Progenitor cell of endocrine pancreas (in vitro differentiated cells): ENCODE measurements around the gene ECSCR. TPM values are rescaled to one million over a fixed set of nuclear protein-coding genes. Genes with fewer than 3 reads are reported as not detected.

ENCODE experiments used
- DNase-seq: peaks from one replicate; pipeline ENCODE4 v3.0.0; 2021; ENCODE audit warnings: low spot score; ENCODE audit not compliant: unreplicated experiment
- H3K27ac Mint-ChIP-seq: 2 replicates; pipeline ENCODE4 v1.8.0; 2021; ENCODE audit warnings: mild to moderate bottlenecking, moderate library complexity, mixed read lengths
- H3K27me3 Mint-ChIP-seq: 2 replicates; pipeline ENCODE4 v1.8.0; 2021; ENCODE audit warnings: mixed read lengths
- H3K36me3 Mint-ChIP-seq: 2 replicates; pipeline ENCODE4 v1.8.0; 2022; ENCODE audit warnings: mixed read lengths; ENCODE audit not compliant: insufficient read depth
- H3K4me1 Mint-ChIP-seq: 2 replicates; pipeline ENCODE4 v1.8.0; 2021; ENCODE audit warnings: low read depth, mixed read lengths
- H3K4me3 Mint-ChIP-seq: 2 replicates; pipeline ENCODE4 v1.8.0; 2021; ENCODE audit warnings: low read depth, mild to moderate bottlenecking, moderate library complexity, mixed read lengths
- H3K9me3 Mint-ChIP-seq: 2 replicates; pipeline ENCODE4 v1.8.0; 2021; ENCODE audit warnings: low read depth, mixed read lengths
- total RNA-seq: library from RNA; stranded (reverse); gene quantifications from 2 replicates; pipeline ENCODE4 v1.2.1, GENCODE V29; 2021
- TF ChIP-seq, protein P1 (sequence below): fragments of 200-600 bp; sonication (generic); IDR thresholded peaks from one replicate; pipeline ENCODE4 v1.5.0; 2021; ENCODE audit warnings: antibody characterized with exemption, mild to moderate bottlenecking; ENCODE audit not compliant: unreplicated experiment

The ECSCR gene
- total RNA-seq, 1 donor from 2014 or later, result not detected

DNA sequence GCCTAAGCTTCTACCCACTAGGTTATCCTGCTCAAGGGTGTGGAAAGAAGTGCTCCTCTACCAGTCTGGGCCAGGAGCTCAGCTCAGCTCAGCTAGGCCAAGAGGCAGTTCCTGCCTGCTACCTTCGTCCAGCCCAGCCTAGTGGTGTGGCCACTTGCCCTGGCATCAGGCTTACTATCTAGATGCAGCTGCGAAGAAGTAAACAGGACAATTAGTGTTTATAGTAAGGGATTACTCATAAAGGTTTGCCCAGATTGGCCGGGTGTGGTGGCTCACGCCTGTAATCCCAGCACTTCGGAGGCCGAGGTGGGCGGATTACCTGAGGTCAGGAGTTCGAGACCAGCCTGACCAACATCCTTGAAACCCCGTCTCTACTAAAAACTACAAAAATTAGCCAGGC lies 45.9 kb downstream of the ECSCR start:
- no peak for DNase-seq
- Mint-ChIP-seq H3K36me3 (peaks cover 7% of the 10 kb centered on the region), H3K27ac (no peak overlapping the region), H3K27me3 (no peaks in the 10 kb centered on the region), H3K4me1 (no peaks in the 10 kb centered on the region), H3K9me3 (no peaks in the 10 kb centered on the region), H3K4me3 (no peak overlapping the region)
- TF ChIP-seq, protein P1, sequence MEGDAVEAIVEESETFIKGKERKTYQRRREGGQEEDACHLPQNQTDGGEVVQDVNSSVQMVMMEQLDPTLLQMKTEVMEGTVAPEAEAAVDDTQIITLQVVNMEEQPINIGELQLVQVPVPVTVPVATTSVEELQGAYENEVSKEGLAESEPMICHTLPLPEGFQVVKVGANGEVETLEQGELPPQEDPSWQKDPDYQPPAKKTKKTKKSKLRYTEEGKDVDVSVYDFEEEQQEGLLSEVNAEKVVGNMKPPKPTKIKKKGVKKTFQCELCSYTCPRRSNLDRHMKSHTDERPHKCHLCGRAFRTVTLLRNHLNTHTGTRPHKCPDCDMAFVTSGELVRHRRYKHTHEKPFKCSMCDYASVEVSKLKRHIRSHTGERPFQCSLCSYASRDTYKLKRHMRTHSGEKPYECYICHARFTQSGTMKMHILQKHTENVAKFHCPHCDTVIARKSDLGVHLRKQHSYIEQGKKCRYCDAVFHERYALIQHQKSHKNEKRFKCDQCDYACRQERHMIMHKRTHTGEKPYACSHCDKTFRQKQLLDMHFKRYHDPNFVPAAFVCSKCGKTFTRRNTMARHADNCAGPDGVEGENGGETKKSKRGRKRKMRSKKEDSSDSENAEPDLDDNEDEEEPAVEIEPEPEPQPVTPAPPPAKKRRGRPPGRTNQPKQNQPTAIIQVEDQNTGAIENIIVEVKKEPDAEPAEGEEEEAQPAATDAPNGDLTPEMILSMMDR, result no peak

DNA sequence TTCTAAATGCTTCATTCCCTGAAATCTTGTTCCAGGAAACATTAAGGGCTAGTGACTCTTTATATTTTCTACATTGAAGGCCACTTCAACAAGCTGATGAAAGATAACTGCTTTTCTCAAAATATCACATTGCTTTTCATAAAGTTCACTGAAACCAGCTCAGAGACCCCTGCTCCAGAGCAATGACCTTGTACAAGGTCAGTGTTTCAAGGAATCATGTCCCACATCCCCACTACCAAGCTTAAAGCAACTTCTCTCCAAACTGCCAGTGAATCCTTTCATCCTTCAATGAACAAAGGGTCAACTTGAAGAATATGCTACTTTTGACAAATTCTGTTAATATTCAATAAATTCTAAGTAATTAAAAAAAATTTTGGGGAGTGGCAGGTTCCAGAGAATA lies 46.7 kb downstream of the ECSCR start:
- no peak overlapping the region for H3K27ac Mint-ChIP-seq
- no peaks in the 10 kb centered on the region for H3K4me1 Mint-ChIP-seq
- H3K27me3 Mint-ChIP-seq, result no peaks in the 10 kb centered on the region
- no peak overlapping the region for H3K4me3 Mint-ChIP-seq
- no peak for DNase-seq
- H3K9me3 Mint-ChIP-seq, result no peaks in the 10 kb centered on the region
- H3K36me3 Mint-ChIP-seq, result peaks cover 7% of the 10 kb centered on the region
- TF ChIP-seq, protein P1, result no peak

DNA sequence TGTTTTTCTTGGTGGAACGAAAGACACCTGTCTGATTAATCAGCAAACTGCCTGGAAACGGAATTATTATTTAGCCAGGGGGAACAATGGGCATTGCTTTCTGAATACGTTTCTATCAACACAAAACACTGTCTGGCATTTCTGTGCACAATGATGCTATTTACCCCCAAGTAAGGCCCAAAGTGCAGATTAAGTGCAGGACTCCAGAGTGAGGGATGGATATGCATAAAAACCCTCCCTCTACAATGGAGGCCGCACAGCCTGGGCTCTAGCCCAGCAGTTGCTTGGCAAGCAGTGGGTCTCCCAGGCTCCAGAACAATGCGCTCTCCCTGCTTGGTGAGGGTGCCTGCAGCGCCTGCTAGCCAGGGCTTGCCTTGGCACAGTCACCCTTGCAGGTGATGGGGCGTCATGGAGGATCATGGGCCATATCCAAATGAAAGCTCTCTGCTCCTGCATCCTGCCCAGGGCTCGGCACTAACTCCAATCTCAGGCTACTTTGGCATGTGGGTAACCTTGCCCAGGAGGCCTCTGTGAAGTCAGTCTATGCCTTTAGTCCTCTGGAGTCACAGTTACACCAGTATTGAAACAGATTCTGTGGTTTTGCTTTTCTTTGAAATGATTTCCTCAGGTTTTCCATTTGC lies 47.2 kb downstream of the ECSCR start:
- no peaks in the 10 kb centered on the region for H3K27me3 Mint-ChIP-seq
- H3K36me3 Mint-ChIP-seq, result peaks cover 6% of the 10 kb centered on the region
- no peak for DNase-seq
- no peaks in the 10 kb centered on the region for H3K4me1 Mint-ChIP-seq
- TF ChIP-seq, protein P1, result no peak
- H3K27ac Mint-ChIP-seq, result no peak overlapping the region
- H3K4me3 Mint-ChIP-seq, result no peak overlapping the region
- no peaks in the 10 kb centered on the region for H3K9me3 Mint-ChIP-seq

DNA sequence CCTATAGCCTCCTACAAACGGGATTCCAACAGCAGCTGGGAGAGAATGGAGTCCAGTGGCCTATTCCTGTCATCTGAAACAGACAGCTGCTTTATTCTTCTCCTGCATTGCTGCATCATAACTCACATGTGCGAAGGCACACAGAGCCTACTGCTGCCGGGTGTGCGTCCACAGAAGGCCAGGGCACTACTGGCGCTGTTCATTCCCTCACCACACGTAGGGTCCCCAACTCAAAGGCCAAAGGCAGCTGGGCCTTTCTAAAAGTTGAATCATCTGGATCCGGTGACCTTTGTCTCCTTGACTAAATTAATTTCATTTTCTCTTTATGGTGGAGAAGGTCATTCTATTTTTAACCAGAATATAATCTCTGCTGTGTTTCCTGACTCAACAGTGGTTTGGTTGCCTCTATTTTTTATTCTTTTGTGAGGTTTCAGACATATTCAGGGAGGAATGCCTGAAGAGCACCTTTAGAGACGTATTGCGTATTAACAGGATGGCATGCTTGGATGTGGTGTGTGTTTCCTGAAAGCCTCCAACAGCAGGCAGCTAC lies 47.9 kb downstream of the ECSCR start:
- DNase-seq, result no peak
- Mint-ChIP-seq H3K4me3 (no peak overlapping the region), H3K27ac (no peak overlapping the region), H3K9me3 (no peaks in the 10 kb centered on the region), H3K27me3 (no peaks in the 10 kb centered on the region), H3K4me1 (no peaks in the 10 kb centered on the region), H3K36me3 (peaks cover 5% of the 10 kb centered on the region)
- TF ChIP-seq, protein P1, result no peak

DNA sequence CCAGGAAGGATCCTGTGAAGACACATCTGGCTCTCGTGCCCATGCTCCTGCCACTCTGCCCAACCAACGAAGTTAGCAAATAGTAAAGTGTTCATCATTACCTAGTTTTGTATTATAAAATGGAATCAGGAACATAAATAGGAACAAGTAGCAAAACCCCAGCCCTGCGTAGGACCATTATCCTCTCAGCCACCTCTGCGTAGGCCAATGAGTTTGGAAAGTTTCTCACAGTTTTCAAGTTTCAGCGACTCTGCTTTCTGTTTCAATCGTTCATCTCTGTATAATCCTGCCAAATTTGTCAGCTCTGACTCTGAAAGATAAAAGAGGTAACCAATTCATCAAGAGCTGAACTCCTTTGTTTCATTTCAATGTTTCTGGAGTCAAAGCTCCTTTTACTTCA lies 48.6 kb downstream of the ECSCR start:
- H3K4me3 Mint-ChIP-seq, result no peak overlapping the region
- DNase-seq, result no peak
- no peaks in the 10 kb centered on the region for H3K9me3 Mint-ChIP-seq
- peaks cover 2% of the 10 kb centered on the region for H3K36me3 Mint-ChIP-seq
- H3K27ac Mint-ChIP-seq, result no peak overlapping the region
- TF ChIP-seq, protein P1, result no peak
- H3K4me1 Mint-ChIP-seq, result no peaks in the 10 kb centered on the region
- no peaks in the 10 kb centered on the region for H3K27me3 Mint-ChIP-seq
